Measurements from ENCODE around the gene TCEA2. TPM values are rescaled to one million over a fixed set of nuclear protein-coding genes. Genes with fewer than 3 reads are reported as not detected.

Gene TCEA2
- total RNA-seq, 2 donors from 2014 or later = 64.3 to 110 TPM

DNA sequence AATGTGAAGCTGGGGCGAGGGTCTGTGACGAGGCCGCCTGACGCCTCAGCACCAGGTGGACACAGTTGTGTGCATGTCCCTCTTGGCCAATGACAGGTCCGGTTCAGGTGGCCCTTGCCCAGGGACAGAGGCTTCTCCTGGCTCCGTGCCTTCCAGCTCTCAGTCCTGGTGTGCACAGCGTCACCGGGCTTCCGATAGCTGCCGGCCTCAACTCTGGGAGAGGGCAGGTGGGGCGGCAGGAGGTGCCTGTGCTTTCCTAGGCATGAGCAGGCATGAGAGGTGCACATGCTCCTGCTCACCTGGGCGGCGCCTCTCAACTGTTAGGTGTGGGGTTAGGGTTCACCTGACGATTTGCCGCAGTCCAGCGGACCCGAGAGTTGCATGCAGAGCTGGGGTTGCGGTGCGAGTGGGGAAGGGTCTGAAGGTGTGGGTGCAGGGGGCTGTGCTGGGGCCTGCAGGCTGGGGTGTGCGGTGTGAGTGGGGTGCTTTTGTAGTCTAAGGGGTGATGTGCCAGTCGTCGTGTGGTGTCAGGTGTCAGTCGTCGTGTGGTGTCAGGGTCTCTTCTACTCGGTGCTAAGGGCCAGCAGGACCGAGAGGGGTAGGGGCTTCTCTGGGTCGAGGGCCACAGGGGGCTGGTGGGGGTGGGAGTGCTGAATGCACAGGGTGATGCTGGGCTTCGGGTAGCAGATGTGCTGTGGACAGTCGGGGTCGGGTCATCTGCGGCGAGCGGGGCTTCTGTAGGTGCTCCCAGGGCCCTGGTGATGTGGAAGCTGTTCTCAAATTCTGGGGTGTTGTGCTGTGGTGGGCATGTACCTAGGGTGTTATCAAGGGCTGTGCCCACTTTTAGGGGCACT is 9.8 kb upstream of the TCEA2 start:
- H3K27ac Mint-ChIP-seq = peak overlapping the region; percentile 48
- no peak overlapping the region for H3K9ac ChIP-seq (ENCODE audit: extremely low read depth, low read length, poor library complexity, severe bottlenecking)
- WGBS, 2 experiments (ENCODE audit: insufficient coverage in 1 of 2, insufficient read length in 1 of 2) = 87 to 90% methylated on average over 15 to 33 of the region's 33 CpGs

DNA sequence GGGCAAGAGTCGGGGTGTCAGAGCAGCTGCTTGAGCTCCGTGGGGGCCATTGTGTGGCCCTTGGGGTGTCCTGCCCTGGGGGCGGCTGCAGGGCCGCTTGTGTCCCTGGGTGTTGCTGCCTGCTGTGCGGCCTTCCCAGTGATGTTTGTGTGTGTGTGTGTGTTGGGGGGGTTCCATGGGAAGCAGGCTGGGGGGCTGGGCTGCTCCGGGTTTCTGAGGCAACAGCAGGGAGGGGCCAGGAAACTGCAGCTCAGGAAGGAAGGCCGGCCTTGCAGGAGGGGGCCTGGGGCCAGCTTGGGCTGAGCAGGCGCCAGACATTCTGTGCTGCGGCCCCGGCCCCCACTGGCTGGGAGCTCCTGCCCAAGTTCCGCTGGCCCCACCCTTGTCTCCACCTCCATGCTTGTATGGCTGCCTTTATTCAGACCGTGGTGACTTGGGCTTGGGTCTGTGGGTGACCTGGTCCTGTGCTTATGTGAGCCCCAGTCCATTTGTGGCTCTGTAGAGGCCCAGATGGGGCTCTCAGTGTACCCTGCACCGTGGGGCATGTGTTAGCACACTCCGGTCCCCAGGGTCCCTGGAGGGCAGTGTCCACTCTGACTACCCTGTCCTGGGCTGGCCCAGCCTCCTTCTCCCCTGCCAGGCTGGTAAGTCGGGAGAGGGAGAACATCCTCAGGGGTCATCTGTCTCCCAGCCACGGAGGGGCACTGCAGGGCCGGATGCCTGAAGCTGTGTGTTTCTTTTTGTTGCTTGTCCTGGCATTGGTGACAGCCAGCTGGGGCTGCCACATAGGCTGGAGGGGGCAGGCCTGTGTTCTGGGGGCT is 8.9 kb upstream of the TCEA2 start:
- Mint-ChIP-seq H3K9me3 (no peaks in the 10 kb centered on the region), H3K36me3 (ENCODE audit: low read depth) (no peaks in the 10 kb centered on the region), H3K27ac (peak overlapping the region; percentile 81), H3K4me1 (peaks cover 19% of the 10 kb centered on the region), H3K27me3 (ENCODE audit: insufficient read depth) (peaks cover 17% of the 10 kb centered on the region), H3K4me3 (no peak overlapping the region)
- DNase-seq = peak; percentile 92
- H3K27me3 ChIP-seq (ENCODE audit: control insufficient read depth, insufficient read depth, low read length, poor library complexity, severe bottlenecking) = no peaks in the 10 kb centered on the region
- peaks cover 27% of the 10 kb centered on the region for H3K4me1 ChIP-seq (ENCODE audit: control insufficient read depth, insufficient read depth, low read length)
- peak overlapping the region; percentile 75 for H3K9ac ChIP-seq (ENCODE audit: extremely low read depth, low read length, poor library complexity, severe bottlenecking)
- H3K36me3 ChIP-seq (ENCODE audit: control insufficient read depth, insufficient read depth, low read length) = no peaks in the 10 kb centered on the region
- TF ChIP-seq, protein P1, sequence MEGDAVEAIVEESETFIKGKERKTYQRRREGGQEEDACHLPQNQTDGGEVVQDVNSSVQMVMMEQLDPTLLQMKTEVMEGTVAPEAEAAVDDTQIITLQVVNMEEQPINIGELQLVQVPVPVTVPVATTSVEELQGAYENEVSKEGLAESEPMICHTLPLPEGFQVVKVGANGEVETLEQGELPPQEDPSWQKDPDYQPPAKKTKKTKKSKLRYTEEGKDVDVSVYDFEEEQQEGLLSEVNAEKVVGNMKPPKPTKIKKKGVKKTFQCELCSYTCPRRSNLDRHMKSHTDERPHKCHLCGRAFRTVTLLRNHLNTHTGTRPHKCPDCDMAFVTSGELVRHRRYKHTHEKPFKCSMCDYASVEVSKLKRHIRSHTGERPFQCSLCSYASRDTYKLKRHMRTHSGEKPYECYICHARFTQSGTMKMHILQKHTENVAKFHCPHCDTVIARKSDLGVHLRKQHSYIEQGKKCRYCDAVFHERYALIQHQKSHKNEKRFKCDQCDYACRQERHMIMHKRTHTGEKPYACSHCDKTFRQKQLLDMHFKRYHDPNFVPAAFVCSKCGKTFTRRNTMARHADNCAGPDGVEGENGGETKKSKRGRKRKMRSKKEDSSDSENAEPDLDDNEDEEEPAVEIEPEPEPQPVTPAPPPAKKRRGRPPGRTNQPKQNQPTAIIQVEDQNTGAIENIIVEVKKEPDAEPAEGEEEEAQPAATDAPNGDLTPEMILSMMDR (conservative IDR thresholded peaks at IDR 0.05) = peak; percentile 74
- WGBS, 2 experiments (ENCODE audit: insufficient coverage in 1 of 2, insufficient read length in 1 of 2) = 28 to 45% methylated on average over 8 to 17 of the region's 17 CpGs
- peak overlapping the region; percentile 12 for H3K27ac ChIP-seq (ENCODE audit: low read depth, low read length)
- H3K9me3 ChIP-seq (ENCODE audit: control insufficient read depth, low read length) = no peaks in the 10 kb centered on the region
- H3K4me3 ChIP-seq (ENCODE audit: low read length) = peak overlapping the region; percentile 55

More for the DNA sequence above, 9.8 kb upstream of the TCEA2 start:
- peak; percentile 70 for DNase-seq
- H3K4me1 Mint-ChIP-seq = peaks cover 19% of the 10 kb centered on the region
- Histone ChIP-seq H3K27ac (ENCODE audit: low read depth, low read length) (no peak overlapping the region), H3K9me3 (ENCODE audit: control insufficient read depth, low read length) (no peaks in the 10 kb centered on the region), H3K4me3 (ENCODE audit: low read length) (no peak overlapping the region), H3K27me3 (ENCODE audit: control insufficient read depth, insufficient read depth, low read length, poor library complexity, severe bottlenecking) (peaks cover 6% of the 10 kb centered on the region), H3K4me1 (ENCODE audit: control insufficient read depth, insufficient read depth, low read length) (peaks cover 27% of the 10 kb centered on the region), H3K36me3 (ENCODE audit: control insufficient read depth, insufficient read depth, low read length) (no peaks in the 10 kb centered on the region)
- H3K27me3 Mint-ChIP-seq (ENCODE audit: insufficient read depth) = peaks cover 19% of the 10 kb centered on the region
- TF ChIP-seq, protein P1 (conservative IDR thresholded peaks at IDR 0.05) = no peak
- H3K36me3 Mint-ChIP-seq (ENCODE audit: low read depth) = no peaks in the 10 kb centered on the region
- no peak overlapping the region for H3K4me3 Mint-ChIP-seq
- H3K9me3 Mint-ChIP-seq = no peaks in the 10 kb centered on the region

DNA sequence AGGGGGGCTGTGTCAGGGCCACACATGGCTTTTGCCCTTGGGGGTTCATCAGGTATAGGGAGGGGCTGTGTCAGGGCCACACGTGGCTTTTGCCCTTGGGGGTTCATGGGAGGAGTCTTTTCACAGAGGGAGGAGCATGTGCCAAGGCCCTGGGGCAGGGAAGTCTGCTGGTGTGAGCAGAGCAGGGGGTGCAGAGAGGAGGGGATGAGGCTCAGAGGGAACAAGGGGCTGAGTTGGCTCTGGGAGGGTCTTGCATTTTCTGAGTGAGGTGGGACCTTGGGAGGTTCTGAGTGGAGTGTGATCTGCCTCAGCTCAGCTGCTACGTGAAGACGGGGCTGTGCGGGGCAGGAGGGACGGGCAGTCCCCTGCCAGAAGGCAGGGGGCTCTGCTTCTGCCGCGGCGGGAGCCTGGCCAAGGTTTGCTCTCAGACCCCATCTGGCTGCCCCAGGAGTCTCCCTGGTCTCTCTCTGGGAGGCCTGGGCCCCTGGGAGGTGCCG is 7.6 kb upstream of the TCEA2 start:
- DNase-seq = no peak

More for the DNA sequence above, 7.6 kb upstream of the TCEA2 start:
- H3K27ac Mint-ChIP-seq = no peak overlapping the region
- Histone ChIP-seq H3K4me1 (ENCODE audit: control insufficient read depth, insufficient read depth, low read length) (peaks cover 24% of the 10 kb centered on the region), H3K9ac (ENCODE audit: extremely low read depth, low read length, poor library complexity, severe bottlenecking) (peak overlapping the region; percentile 15), H3K36me3 (ENCODE audit: control insufficient read depth, insufficient read depth, low read length) (no peaks in the 10 kb centered on the region), H3K27me3 (ENCODE audit: control insufficient read depth, insufficient read depth, low read length, poor library complexity, severe bottlenecking) (no peaks in the 10 kb centered on the region), H3K4me3 (ENCODE audit: low read length) (no peak overlapping the region), H3K27ac (ENCODE audit: low read depth, low read length) (no peak overlapping the region), H3K9me3 (ENCODE audit: control insufficient read depth, low read length) (no peaks in the 10 kb centered on the region)
- peaks cover 16% of the 10 kb centered on the region for H3K27me3 Mint-ChIP-seq (ENCODE audit: insufficient read depth)
- H3K4me3 Mint-ChIP-seq = no peak overlapping the region
- H3K9me3 Mint-ChIP-seq = no peaks in the 10 kb centered on the region
- TF ChIP-seq, protein P1 (conservative IDR thresholded peaks at IDR 0.05) = no peak
- no peaks in the 10 kb centered on the region for H3K36me3 Mint-ChIP-seq (ENCODE audit: low read depth)
- WGBS, 2 experiments (ENCODE audit: insufficient coverage in 1 of 2, insufficient read length in 1 of 2) = 87 to 90% methylated on average over 6 to 9 of the region's 9 CpGs
- peaks cover 19% of the 10 kb centered on the region for H3K4me1 Mint-ChIP-seq
